ENCODE measurements around the gene ZNF334.

Gene ZNF334

GRCh38 chr20:46512943-46513844, at the start of gene ZNF334:
Gene ZNF334 (minus strand): TSS chr20:46513559. CDS start chr20:46512102, 1,457 bp downstream.
- DNase-seq = peak; percentile 22 to 79 (median 27)

DNA sequence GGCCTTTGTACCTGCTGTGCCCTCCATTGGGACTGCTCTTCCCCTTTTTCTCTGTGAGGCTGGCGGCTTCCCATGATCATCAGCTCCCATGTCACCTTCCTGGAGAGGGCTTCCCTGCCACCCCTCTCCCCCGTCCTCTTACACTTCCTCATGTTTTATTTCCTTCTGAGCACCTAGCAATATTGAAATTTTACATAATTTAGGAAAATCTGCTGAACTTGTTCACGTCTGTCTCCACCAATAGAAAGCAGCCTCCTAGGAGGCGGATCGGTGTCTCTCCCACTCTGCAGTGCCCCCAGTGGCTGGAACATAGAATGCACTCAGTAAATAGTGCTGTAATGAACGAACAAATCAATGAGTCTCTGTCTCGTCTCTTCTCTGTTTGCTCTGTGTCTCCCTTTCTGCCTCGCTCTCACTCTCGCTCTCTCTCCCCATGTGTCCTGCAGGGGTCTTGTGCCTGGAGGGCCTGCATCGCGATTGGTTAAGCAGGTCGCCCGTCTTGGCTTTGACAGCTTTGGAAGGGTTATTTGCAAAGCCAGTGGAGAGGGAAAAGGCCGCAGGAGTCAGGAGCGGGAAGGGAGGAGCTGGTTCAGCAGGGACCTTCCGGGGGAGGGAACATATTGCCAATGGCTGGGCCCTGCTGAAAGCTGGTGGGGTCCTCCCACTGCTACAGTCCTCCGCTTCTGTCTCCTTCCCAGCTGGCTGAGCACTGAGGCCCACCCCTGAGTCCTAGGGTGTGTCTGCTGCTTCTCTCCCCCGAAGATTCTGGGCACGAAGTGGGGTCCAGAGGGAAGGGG, 49.2 kb upstream of the ZNF334 start:
- peak; percentile 85 to 88 (median 87) for DNase-seq

GRCh38 chr20:46562009-46562372, 48.6 kb upstream of the ZNF334 start:
- no peak for DNase-seq

DNA sequence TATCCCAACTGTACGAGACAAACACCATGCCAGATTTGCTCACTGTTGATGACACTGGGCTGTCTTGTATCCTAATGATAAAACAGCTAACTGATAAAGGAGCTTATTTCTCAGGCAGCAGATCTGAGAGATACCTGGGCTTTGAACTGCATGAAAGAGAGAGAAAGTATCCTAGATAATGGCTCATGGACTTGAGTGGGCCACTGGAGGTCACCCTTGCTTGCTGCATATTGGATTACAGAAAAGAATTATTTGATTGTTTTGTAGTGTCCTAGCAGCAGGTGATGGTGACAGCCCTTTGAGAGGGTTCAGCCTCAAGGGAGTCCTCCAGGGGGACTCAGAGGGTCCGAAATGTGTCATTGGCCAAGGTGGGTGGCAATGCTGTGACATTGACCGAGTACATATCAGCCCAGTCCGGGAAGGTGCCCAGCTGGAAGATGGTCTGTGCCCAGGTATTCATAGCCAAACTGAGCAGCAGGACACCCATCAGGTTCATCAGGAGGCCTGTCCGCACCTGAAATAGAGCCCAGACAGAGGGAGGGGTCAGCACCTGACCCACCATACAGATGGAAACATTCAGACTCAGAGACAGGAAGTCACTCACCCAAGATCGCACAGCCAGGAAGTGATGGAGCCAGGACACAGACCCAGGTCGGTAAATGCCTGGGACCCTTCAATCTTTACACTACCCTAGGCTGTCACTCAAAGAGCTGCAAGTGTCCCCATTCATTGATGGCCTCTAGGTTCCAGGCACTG, 46.5 kb upstream of the ZNF334 start:
- DNase-seq = no peak

- DNase-seq = no peak
These were observed 45.6 kb upstream of the ZNF334 start for GRCh38 chr20:46559001-46559400.

GRCh38 chr20:46558511-46558959, 45.2 kb upstream of the ZNF334 start:
- peak; percentile 96 to 99 (median 97) for DNase-seq

DNA sequence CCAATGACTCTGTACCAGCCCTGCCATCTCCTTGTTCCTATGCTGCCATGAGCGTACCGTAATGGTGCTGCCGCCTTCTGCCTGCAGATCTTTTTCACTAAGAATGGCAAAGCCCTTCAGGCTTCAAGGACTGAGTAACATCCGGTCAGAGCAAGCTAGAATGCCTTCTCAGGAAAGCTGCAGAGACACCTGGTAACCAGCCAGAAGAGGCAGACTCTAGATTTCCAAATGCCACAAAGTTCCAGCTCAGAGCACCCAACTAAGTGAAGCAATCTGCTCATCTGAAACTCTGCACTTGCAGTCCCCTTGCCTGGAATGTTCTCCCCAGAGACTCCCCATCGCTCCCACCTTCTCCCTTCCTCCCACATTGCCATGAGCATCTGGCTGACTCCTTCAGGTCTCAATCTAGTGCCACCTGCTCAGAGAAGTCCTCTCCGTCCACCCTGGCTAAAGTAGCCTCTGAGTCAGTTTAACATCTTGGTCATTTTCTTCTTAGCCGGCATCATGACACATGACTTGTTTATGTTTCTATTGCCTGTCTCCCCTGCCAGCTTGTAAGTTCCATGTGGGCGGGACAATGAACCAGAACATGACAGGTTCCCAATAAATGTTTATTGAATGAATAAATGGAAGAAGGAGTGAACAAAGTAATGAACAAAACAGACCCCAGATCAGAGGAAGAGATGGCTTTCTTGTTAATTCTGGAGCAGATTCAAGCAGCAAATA, 44.0 kb upstream of the ZNF334 start:
- DNase-seq = peak; percentile 82 to 87 (median 84)

GRCh38 chr20:46555370-46555956, 42.1 kb upstream of the ZNF334 start:
- no peak for DNase-seq

DNA sequence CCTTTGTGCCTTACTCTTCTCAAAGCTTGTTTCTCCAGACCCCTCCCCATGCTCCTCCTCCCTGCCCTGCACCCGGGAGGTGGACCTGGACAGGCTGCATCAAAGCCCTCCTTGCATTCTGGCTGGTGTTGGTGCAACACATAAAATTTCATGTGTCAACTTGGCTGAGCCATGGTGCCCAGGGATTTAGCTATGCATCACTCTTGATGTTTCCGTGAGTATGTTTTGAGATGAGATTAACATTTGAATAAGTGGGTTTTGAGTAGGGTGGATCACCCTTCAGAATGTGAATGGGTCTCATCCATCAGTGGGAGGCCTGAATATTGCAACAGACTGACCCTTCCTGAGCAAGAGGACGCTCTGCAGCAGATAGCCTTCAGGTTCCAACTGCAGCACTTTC, 41.5 kb upstream of the ZNF334 start:
- no peak for DNase-seq

- DNase-seq = no peak
These were observed 40.6 kb upstream of the ZNF334 start for GRCh38 chr20:46553926-46554325.

DNA sequence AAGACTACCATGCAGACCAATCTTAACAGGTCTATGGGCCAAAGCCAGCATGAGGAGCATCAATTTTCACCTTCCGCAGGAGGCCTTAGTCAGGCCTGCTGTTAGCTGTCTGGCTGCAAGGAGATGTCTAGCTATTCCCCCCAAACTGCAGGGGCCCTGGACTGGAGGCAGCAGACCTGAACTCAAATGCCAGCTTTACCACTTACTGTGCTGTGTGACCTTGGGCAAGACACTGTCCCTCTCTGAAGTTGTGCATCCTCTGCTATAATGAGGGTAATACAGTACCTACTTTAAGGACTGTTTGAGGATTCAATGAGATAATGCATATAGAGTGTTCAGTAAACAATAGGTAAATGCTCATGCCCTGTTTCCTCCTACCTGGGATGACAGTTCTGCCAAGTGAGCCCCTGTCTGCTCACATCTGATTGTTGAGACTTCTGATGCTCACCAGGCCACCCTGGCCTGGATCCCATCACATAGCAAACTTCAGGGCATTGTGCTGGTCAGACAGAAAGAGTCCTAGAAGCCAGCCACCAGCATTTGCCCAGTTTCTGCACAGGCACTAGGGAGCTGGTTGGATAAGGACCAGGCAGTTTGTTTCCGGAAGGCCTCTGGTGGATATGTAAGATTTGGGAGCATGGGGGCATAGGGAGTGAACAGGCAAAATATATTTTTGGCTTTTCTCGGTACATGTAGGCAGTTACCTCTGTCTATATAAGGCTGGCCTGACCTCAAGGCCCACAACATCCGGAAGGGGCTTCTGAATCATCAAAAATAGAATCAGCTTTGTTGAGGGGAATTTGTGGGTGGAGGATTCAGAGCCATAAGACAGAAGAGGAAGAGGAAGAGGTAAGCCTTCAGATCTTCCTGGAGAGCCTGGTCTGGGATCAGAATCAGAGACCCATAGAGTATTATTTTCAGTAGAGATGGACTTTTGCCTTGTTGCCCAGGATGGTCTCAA, 39.4 kb upstream of the ZNF334 start:
- peak; percentile 87 to 95 (median 93) for DNase-seq

DNA sequence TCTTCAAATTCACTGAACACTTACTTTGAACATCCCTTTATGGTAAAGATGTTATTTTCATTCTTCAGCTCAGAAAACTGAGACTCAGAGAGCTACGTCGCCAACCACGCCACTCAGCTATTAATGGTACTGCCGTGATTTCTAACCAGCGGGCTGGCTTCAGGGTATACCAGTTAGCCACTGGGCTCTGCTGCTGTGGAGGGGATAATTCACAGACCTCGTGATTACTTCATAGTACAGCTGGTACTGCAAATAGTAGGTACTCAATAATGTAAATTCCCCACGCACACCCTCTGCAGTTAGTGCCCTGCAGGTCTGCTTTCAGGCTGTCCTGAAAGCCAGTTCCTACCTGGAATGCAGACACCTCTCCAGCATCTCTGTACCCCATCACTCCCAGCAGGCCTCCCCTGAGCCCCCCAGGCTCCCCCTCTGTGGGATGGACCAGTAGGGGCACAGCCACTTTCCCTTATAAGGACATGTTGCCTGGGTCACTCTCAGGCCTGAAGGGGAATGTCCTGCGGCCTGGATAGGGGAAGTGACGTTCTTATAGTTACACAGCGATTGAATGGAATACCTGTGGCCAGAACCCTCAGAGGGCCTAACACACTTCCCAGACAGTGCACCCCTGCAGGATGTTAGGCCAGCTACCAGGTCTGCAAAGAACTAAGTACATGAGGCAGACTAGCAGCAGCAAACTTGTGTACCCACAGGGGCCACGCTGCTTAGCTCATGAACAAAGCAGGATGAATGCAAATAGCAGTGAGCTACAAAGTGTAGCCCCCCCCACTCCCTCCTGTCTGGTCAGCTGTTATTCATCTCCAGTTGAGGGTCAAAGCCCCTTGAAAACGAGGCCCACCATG, 38.4 kb upstream of the ZNF334 start:
- DNase-seq = peak; percentile 55 to 68 (median 61)

DNA sequence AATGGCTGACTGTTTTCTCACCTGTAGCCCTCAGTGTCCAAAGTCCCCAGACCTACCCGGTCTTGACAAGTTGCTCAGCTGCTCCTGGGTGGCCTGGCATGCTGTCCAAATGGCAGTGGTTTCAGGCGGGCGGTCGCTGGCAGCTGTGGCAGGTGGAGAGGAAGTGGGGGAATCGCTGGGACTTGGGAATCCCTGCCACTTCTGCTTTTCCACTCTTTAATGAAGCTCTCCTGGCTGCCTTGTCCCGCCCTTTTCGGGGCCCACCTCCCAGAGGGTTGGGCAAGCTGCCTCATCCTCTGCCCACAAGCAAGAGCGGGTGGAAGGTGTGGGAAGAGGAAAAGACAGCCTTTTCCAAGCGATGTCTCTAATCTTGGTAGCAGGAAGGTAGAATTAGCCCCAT, 37.1 kb upstream of the ZNF334 start, which contains the start of gene OCSTAMP:
Gene OCSTAMP, minus strand, starts transcription at position 194 of the 400 bp plus-strand sequence. Its CDS starts 94 bp downstream, at position 100.
- peak; percentile 61 to 74 (median 62) for DNase-seq

GRCh38 chr20:46549188-46549972, 36.0 kb upstream of the ZNF334 start:
- peak; percentile 45 to 65 (median 46) for DNase-seq

DNA sequence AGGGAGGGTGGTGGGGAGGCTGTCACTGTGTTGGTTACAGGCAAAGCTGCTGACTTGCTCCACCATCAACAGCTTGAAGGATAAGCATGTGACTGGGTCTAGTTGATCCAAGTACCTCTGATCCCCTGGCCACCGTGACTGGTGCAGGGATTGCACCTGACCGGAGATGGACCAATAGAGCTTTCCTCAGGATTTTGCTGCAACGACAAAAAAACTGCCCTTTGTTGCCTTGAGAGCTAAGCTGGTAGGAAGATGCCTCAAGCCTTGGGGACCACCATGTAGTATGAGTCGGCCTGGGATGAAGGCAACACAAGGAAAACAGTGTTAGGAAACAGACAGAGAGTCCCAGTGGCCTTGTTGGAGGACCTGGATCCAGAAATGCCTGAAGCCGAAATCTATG, 35.3 kb upstream of the ZNF334 start:
- no peak for DNase-seq

DNA sequence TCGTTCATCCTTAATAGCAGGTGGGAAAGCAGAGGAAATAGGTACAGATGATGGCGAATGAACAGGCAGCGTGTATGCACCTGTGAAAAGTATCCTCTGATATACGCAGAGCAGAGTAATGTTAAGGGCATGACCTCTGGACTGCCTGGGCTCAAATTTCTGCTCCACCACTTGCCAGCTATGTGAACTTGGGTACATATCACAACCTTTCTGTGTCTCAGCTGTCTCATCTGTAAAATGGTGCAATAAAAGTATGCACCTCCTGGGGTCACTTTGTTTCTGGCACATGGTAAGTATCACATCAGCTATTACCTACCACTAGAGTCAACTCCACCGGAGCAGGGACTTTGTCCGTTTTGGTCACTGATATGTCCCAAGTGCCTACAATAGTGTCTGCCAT, 34.6 kb upstream of the ZNF334 start:
- no peak for DNase-seq

GRCh38 chr20:46546936-46547335, 33.6 kb upstream of the ZNF334 start:
- DNase-seq = no peak

- DNase-seq = no peak
These were observed 32.9 kb upstream of the ZNF334 start for GRCh38 chr20:46546298-46546697.

- no peak for DNase-seq
These were observed 32.4 kb upstream of the ZNF334 start for GRCh38 chr20:46545827-46546138.

Data from suppressor macrophage treated with lipopolysaccharide for 1 hour (primary cell).